ENCODE measurements around the gene SRI.
"Not testable (repeated sequence)": the region's sequence is repeated elsewhere in the genome, so short reads cannot be mapped to it uniquely, and the experiment has no call there.

The SRI gene

GRCh38 chr7:88176190-88176589 is 43.6 kb downstream of the SRI start:
- DNase-seq (ENCODE audit: low spot score) = no peak

- DNase-seq (ENCODE audit: low spot score) = no peak
These were observed 47.0 kb downstream of the SRI start for GRCh38 chr7:88172842-88173241.

- DNase-seq (ENCODE audit: low spot score) = no peak
These were observed 50.0 kb downstream of the SRI start for GRCh38 chr7:88169717-88170320.

- DNase-seq (ENCODE audit: low spot score) = no peak
These were observed 52.1 kb downstream of the SRI start for GRCh38 chr7:88167721-88168120.

- no peak for DNase-seq (ENCODE audit: low spot score)
These were observed 52.6 kb downstream of the SRI start for GRCh38 chr7:88167223-88167622.

GRCh38 chr7:88165697-88166096 is 54.1 kb downstream of the SRI start:
- no peak for DNase-seq (ENCODE audit: low spot score)

- DNase-seq (ENCODE audit: low spot score) = not testable (repeated sequence)
These were observed 60.1 kb downstream of the SRI start for GRCh38 chr7:88159741-88160140.

- no peak for DNase-seq (ENCODE audit: low spot score)
These were observed 63.5 kb downstream of the SRI start for GRCh38 chr7:88156356-88156755.

GRCh38 chr7:88155756-88156155 is 64.1 kb downstream of the SRI start:
- DNase-seq (ENCODE audit: low spot score) = no peak
